Midbrain (tissue), 1 donor: ENCODE measurements around the gene PLBD2.

ENCODE experiments used
- DNase-seq: peaks from one replicate; lab custom pipeline; 2025; lab: John Stamatoyannopoulos, UW

PLBD2 gene

DNA sequence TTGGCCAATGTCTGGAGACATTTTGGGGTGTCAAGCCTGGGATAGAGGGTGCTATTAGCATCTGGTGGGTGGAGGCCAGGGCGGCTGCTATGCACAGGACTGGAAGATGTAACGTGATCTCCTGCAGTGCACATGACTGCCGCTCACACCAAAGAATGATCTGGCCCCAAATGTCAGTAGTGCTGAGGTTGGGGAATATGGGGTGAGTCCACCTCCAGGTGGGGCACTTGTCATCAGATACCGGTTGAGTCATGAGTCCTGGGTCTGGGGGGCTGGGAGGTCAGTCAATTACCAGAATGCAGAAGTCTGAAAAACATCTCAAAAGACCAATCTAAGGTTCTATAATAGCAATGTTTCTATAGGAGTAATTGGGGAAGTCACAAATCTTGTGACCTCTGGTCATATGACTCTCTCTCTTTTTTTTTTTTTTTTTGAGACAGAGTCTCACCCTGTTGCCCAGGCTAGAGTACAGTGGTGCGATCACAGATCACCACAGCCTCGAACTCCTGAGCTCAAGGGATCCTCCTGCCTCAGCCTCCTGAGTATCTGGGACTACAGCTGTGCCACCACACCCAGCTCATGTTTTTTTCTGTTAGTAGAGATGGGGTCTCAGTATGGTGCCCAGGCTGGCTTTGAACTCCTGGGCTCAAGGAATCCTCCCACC, 57.8 kb downstream of the PLBD2 start:
- DNase-seq = no peak

DNA sequence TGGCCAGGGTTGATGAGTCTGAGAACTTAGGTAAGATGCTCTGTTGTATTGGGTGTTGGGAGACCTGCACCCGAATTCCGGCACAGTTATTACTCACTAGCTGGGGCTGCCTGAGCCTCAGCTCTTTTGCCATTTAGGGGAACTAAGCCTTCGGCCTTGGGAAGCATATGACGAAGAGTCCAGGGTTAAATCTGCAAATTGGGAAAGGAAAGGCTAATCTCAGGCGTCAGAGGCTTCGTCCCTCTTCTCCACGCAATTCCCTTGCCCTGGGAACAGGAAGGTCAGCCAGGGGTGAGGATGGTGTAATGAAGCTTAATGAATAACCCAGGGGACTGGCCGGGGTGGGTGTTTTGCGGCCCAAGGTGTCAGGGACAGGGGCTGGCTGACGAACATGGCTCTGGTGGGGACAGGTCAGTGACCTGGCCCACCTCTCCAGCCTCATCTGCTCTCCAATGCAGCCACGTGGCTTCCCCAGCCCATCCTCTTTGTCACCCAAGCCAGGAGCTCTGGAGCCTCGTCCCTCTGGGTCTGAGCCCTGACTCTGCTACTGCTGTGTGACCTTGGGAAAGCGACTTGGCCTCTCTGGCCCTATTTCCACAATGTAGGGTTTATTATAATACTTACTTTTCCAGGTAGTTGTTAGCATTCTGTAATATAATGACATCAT, 60.0 kb downstream of the PLBD2 start:
- no peak for DNase-seq

DNA sequence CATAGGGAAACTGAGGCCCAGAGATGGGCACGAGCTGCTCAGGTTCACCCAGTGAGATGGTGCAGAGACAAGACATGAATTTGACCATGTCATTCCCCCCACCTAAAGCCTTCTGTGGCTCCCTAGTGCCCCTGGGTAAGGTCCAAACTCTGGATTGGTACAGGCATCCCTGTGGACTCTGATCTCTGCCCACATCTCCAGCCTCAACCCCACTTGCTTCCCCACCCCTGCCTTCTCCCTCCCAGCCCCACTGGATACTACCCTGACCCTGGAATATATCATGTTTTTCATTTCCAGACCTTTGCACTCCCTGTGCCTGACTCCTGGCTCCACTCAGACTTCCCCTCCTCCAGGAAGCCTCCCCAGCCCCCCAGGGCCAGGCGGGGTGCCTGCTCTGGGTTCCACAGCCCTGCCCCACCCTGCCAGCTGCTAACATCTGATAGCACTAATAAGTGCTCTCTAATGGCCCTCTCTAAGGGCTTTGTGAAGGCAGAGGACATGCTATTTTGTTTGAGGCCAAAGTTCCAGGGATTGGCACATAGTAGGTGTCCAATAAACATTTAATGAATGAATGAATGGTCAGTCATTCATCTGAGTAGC, 62.7 kb downstream of the PLBD2 start:
- no peak for DNase-seq

DNA sequence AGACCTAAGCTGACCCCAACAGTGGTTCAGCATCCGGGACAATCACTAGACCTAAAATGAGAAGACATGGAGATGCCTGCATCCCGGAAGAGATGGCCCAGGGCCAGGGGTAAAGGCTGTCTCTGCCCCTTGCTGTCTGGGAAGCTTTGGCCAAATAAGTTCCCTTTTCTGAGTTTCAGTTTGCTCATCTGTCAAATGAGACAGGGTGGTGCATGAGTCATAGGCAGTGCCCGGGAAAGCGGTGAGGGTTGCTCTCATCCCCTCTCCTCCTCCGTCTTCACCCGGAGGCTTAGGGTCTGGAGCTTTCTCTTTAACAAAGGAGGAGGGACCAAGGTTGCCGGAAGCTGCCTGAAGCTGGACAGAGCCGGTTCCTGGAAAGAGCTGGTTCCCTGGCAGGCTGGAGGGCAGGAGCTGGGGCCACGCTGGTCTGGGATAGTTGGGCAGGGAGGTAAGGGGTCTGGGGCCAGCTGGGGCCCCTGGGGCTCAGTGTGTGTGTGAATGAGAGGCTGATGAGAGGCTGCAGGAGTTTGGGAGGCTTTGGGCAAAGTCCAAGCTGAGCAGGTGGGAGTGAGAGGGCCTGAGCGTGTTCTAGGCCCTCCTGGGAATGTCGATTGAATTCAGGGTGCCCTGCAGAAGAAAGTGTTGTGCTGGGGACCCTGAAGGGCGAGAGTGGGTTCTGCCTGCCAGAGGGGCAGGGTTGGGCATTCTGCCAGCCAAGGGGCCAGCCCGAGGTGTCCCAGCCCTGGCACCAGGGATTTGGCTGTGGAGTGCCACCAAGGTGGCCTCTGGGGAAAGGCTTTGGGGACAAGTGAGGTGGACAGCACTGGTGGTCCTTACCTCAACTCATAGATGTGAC, 63.9 kb downstream of the PLBD2 start, which contains the start of gene SDSL:
SDSL (plus strand) TSS at position 351 of the 856 bp plus-strand sequence. CDS start 5,603 bp downstream, outside the sequence.
- DNase-seq = peak; percentile 63

DNA sequence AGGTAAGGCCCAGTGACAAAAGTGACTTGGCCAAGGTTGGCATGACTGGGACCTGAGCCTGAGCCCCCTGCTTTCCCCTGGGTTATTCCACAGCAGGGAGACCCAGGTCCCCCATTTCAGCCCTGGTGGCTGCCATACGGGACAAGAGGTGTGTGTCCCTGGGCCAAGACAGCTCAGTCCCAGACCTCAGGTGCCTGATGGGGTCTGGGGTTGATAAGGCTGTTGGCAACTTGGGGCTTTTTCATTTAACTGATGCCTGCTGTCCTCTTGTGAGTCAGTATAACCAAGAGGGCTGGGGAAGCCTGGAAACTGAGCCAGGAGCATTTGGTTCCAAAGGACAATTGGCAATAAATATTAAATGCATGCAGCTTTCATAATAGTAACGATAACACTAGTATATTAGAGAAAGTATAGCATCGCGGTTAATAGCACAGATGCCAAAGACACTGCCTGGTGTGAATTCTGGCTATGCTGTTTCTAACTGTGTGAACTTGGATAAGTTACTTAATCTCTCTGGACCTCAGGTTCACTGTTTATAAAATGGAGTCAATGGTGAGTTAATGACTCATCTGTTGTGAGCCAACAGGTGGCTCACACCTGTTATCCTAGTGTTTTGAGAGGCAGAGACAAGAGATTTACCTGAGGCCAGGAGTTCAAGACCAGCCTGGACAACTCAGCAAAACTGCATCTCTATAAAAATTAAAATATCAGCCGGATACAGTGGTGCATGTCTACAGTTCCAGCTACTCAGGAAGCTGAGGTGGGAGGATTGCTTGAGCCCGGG, 64.7 kb downstream of the PLBD2 start:
- DNase-seq = no peak

DNA sequence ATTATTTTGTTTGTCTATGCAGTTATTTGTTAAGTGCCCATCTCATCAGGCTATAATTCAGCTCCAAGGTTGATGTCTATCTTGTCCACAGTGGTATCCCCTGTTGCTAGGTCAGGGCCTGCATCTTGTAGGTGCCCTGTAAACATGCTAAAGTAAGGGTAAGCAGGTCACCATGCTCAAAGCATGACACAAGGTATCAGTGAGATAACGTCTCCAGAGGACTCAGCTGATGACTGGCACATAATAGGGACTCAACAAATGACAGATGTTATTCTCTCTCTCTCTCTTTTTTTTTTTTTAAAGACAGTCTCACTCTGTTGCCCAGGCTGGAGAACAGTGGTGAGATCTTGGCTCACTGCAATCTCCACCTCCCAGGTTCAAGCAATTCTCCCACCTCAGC, 66.1 kb downstream of the PLBD2 start:
- no peak for DNase-seq

DNA sequence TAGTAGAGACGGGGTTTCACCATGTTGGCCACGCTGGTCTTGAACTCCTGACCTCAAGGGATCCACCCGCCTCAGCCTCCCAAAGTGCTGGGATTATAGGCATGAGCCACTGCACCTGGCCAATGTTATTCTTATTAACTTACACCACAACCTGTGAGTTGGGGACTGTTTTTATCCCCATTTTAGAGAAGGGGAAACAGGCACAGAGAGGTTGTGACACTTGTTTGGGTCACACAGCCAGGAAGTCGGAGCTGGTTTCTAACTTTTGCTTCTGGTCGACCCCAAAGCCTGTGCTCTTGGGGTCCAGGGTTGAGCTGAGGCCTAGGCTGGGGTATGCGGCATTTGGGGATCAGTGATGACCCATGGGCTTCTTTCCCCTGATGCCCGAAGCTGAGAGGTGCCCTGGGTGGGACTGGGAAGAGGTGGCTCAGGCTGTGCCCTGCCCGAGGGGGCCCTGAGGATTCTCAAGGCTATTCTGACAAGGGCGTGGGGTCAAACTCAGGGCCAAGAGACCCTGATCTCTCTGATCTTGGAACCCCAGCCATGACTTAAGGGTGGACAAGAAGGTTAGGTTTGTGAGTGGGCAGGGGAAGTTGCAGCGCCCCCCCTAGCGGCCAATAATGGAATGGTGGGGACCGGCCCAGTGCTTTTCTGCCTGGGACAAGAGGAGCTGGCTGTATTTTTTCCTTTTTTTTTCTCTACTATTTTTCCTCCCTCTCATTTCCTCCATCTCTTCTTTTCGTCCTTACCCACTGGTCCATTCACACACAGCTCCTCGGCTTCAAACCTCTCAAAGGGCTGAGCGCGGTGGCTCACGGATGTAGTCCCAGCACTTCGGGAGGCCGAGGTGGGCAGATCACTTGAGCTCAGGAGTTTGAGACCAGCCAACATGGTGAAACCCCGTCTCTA, 66.8 kb downstream of the PLBD2 start:
- peak; percentile 39 for DNase-seq

DNA sequence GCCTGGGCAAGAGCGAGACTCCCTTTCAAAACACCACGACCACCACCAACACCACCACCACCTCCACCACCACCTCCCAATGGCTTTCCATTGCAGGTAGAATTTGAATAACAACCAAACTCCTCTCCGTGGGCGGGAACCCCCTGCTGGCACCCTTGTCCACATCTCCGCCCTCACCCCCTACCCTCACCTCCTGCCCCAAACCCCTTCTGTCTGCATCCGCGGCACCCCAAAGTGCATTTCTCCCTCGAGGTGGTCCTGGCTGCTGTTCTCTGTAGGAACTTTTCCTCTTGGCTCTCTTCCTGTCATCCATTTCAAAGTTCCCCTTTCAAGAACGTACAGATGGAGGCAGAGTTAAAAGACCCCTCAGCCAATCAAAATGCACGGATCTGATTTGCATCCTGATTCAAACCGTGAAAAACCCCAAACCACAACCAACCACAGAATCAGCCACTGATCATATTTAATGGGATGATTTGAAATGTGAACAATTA, 67.6 kb downstream of the PLBD2 start:
- DNase-seq = no peak

DNA sequence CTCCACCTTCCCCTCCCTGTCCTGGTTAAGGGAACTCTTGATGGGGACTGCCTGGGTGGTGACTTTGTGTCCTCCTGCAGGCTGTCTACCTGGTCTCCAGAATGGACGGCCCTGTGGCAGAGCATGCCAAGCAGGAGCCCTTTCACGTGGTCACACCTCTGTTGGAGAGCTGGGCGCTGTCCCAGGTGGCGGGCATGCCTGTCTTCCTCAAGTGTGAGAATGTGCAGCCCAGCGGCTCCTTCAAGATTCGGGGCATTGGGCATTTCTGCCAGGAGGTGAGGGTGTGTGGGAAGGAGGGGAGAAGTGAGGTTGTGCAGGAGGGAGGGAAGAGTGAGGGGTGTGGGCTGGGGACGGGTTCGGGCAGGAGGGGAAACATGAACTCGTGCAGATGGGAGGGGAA, 69.5 kb downstream of the PLBD2 start:
- no peak for DNase-seq

DNA sequence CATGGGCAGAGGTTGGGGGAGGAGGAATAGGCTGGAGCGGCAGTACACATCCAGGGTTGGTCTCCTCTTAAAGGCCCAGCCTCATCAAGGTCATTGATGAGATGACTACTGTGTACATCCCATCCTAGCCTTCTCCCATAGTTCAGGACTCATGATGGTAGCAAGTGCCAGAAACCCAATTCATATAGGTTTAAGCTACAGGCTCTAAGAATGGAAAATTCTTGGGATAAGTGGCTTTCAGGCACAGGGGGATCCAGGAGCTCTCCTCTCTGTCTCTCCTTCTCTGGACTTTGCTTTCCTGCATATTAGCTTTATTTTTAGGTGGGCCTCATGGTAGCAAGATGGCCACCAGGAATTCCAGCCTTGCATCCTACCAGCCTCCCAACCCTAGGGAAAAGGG, 70.1 kb downstream of the PLBD2 start:
- DNase-seq = no peak

DNA sequence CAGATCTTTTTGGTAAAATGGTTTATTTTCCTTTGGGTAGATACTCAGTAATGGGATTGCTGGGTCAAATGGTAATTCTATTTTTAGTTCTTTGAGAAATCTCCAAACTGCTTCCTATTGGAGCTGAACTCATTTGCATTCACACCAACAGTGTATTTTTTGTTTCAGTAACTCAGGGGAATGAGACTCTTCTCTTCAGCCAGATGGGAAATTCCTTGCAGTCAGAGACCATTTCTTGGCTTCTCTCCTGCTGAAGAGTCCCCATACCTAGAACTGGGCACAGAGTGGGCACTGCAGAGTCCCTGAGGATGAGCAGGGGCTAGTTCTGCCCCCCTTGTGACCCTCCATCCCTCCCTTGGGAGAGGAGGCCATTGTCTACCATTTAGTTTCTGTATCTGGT, 74.6 kb downstream of the PLBD2 start:
- DNase-seq = peak; percentile 12

DNA sequence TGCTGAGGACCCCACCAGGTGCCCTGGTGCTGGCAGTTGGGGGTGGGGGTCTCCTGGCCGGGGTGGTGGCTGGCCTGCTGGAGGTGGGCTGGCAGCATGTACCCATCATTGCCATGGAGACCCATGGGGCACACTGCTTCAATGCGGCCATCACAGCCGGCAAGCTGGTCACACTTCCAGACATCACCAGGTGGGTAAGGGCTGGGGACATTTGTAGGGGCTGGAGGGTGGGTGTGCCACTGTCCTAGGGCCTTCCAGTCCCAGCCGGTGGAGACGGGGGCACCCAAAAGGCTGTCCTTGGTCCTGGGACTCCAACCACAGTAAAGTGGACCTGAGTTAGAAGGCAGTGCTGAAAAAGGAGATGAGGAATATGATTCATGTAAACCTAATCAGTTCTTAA, 77.0 kb downstream of the PLBD2 start:
- DNase-seq = no peak

DNA sequence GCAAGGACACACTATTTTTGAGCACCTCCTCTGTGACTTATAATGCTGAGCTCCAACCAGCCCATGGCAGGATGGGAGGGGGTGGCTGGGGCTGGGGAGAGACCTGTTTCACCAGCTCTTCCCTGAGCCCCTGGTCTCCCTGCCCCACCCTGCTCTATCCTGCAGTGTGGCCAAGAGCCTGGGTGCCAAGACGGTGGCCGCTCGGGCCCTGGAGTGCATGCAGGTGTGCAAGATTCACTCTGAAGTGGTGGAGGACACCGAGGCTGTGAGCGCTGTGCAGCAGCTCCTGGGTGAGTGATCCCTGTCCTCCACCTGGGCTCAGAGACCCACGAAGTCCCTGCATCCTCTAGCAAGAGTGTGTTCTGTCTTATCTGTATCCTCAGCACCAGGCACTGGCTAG, 78.2 kb downstream of the PLBD2 start:
- no peak for DNase-seq

DNA sequence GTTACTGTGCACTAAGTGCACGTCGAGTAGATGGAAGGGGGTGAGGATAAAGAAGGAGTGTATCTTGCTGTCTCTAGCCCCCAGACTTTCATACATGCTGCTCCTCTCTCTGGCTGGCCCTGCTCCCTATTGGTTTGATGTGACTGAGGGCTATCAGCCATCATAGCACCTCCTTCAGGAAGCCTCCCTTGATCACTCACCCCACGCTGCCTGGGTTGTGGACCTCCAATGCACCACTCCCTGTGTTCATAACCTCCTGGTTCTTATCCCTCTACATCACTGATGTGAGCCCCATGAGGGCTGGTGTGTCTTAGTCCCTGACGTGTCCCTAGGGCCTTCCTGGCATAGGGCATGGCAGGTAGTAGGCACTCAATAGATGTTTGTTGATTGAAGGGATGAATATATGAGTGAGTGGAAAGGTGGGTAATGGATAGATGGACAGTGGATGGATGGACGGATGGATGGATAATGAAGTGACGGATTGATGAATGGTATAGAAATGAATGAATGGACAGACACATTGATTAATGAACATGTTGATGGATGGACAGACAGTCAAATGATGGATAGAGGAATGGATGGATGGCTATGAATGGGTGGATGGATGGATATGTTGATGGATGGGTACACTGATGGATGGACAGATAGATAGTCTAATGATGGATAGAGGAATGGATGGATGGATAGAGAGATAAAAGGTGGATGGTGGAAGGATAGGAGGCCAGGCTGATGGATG, 78.8 kb downstream of the PLBD2 start:
- DNase-seq = no peak

DNA sequence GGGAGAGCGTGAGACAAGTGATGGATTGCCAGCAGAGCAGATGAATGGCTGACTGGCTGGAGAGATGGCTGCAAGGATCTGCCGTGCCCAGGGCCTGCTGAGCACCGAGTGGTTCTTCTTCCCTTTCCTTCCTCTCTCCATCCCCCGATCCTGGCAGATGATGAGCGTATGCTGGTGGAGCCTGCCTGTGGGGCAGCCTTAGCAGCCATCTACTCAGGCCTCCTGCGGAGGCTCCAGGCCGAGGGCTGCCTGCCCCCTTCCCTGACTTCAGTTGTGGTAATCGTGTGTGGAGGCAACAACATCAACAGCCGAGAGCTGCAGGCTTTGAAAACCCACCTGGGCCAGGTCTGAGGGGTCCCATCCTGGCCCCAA, 79.3 kb downstream of the PLBD2 start:
- no peak for DNase-seq

DNA sequence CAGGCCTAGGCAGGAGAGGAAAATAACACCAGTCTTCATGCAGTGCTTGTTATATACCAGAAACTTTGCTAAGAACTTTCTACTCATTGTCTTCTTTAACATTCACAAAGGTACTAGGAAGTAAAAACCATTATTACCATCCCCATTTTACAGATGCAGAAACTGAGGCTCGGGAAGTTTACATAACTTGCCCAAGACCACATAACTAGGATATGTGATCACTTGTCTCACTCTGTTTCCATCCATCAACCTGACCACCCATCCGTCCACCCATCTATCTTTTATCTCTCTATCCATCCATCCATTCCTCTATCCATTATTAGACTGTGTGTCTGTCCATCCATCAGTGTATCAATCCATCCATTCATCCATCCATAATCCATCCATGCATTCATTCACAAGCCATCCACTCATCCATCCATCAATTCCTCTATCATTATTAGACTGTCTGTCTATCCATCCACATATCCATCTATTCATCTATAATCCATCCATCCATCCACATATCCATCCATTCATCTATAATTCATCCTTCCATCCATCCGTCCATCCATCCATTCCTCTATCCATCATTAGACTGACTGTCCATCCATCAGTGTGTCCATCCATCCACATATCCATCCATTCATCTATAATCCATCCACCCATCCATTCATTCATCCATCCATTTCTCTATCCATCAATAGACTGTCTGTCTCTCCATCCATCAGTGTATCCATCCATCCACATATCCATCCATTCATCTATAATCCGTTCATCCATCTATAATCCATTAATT, 80.3 kb downstream of the PLBD2 start:
- no peak for DNase-seq

DNA sequence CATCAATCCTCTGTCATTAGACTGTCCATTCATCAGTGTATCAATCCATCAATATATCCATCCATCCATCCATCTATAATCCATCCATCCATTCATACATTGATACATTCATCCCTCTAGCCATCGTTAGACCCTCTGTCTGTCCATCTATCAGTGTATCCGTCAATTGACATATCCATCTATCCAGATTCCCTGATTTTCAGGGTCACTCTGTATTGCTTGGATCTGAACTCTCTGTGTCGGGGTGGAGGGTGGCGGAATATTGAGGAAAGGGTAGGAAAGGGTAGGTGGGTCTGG, 80.9 kb downstream of the PLBD2 start:
- no peak for DNase-seq

DNA sequence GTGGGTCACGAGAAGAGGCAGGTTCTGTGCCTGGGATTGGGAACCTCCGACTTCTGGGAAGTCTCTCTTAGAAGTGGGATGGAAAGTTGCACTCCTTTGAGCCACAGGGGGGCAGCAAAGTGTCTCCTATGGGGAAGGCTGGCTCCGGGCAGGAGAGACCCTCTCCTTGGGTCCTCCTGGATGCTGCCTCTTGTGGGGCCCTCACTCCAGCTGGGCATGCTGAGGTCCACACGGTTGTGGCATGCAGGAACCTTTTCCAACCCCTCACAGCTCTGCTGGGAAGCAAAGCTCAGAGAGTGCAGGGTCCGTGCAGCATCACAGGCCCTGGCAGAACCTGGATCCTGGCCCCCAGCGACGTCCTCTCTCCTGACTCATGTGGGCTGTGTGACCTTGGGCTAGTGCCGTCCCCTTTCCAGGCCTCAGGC, 81.2 kb downstream of the PLBD2 start:
- DNase-seq = peak; percentile 21

DNA sequence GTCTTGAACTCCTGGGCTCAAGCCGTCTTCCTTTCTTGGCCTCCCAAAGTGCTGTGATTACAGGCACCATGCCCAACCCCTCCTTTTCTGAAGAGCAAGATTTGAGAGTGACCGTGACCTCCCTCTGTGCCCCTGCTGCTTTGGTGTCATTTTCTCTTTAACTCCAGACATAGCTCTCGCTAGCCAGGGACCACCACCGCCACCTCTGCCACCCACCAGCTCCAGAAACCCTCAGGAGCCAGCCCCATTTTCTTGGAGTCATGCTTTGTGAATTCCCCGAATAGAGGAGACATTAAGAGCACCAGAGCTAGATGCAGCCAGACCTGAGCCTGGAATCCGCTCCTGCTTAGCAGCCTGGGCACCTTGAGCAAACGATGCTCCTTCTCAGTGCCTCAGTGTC, 81.9 kb downstream of the PLBD2 start:
- DNase-seq = no peak
